H1 (cell line): Measurements from ENCODE around the gene SMCHD1.

ENCODE experiments used
- POLR2A ChIP-seq, 2 experiments: IDR thresholded peaks; 1 replicate in 1 of 2; 2 replicates in 1 of 2; pipeline ENCODE4 v1.6.1; 2011; ENCODE audit warnings: low read depth in 2 of 2, low read length in 2 of 2, mild to moderate bottlenecking in 2 of 2; ENCODE audit errors: control extremely low read depth in 1 of 2
- POU5F1 ChIP-seq: IDR thresholded peaks from 2 replicates; pipeline ENCODE4 v1.6.1; 2011; ENCODE audit warnings: low read depth, mild to moderate bottlenecking, low read length, moderate library complexity
- TAF1 ChIP-seq: IDR thresholded peaks from 2 replicates; pipeline ENCODE4 v1.6.1; 2011; ENCODE audit warnings: mild to moderate bottlenecking, low read depth, low read length
- TF ChIP-seq, protein P1 (sequence below), 3 experiments: IDR thresholded peaks; 1 replicate in 2 of 3; 2 replicates in 1 of 3; pipeline versions ENCODE4 v1.5.1 to v1.6.1; 2011; ENCODE audit warnings: low read length in 3 of 3, mild to moderate bottlenecking in 3 of 3, inconsistent platforms in 2 of 3, low read depth in 1 of 3, moderate library complexity in 1 of 3; ENCODE audit not compliant: insufficient read depth in 1 of 3; ENCODE audit errors: control extremely low read depth in 1 of 3

DNA sequence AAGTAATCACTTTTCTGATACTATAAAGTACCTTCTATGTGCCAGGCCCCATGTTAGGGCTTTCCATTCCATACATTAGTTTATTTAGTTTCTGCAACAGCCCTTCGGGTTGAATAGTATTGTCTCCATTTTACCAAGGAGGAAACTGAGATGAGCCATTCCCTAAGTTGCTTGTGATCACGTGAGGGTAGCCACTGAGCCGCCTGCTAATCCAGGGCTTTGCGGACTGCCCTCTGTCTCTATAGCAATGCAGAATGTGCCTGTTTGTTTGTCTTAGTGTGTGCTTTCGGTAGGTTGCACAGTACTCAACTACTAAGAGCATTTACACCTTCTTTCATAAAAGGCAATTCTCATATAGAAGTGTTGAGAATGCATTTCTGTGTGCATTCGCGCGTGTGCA lies 196.2 kb downstream of the SMCHD1 start:
- TF ChIP-seq POLR2A (IDR thresholded peaks at IDR 0.05; ENCODE audit: control extremely low read depth in 1 of 2, low read depth in 2 of 2, low read length in 2 of 2) (no peak), TAF1 (no peak), POU5F1 (no peak)
- TF ChIP-seq, protein P1, sequence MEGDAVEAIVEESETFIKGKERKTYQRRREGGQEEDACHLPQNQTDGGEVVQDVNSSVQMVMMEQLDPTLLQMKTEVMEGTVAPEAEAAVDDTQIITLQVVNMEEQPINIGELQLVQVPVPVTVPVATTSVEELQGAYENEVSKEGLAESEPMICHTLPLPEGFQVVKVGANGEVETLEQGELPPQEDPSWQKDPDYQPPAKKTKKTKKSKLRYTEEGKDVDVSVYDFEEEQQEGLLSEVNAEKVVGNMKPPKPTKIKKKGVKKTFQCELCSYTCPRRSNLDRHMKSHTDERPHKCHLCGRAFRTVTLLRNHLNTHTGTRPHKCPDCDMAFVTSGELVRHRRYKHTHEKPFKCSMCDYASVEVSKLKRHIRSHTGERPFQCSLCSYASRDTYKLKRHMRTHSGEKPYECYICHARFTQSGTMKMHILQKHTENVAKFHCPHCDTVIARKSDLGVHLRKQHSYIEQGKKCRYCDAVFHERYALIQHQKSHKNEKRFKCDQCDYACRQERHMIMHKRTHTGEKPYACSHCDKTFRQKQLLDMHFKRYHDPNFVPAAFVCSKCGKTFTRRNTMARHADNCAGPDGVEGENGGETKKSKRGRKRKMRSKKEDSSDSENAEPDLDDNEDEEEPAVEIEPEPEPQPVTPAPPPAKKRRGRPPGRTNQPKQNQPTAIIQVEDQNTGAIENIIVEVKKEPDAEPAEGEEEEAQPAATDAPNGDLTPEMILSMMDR (IDR thresholded peaks at IDR 0.05; ENCODE audit: control extremely low read depth in 1 of 3, insufficient read depth in 1 of 3, low read depth in 1 of 3, low read length in 3 of 3): no peak
